Measurements from ENCODE around the gene PHB1. TPM values are rescaled to one million over a fixed set of nuclear protein-coding genes. Genes with fewer than 3 reads are reported as not detected.

PHB1 gene
- total and polyA plus RNA-seq, 2 of the 8 experiments (the other 6 are each of a cell fraction or from before 2014, with no cell fraction given), result 386 to 597 TPM

DNA sequence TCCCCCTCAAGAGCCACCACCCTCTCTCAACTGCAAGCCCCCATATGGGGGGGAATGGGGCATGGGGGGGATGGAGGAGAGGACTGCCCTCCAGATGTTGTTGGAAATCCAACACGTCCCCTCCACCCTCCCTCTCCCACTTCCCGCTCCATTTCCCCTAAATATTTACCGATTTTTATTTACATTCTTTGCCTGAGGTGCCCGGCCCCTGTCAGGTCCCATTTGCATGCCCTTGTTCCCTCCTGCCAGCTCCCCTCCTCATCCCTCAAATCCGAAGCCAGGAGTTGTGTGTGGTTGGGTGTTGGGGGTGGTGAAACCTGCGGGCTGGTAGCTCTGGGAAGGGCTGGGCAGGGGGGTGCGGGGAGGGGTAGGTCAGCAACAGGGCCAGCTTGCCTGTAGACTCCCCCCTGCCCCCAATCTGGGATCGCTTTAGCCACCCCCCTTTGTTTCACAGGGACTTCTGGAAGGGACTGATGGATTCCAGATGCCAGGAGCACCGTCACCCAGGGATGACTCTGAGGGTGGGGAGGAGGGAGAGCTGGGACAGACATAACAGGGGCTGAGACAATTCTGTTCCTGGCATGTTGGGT is 40.7 kb upstream of the PHB1 start (continued):
- no peak for TF ChIP-seq TBP (IDR thresholded peaks at IDR 0.05; ENCODE audit: low read depth, low read length)
- TF ChIP-seq YY1 (IDR thresholded peaks at IDR 0.05; ENCODE audit: low read depth, low read length), result no peak
